Stimulated activated CD8-positive, alpha-beta memory T cell treated with anti-CD3 and anti-CD28 coated beads, Interleukin-15, amount 100 ng/mL, for 4 hours (primary cell): Measurements from ENCODE around the gene ZBTB20.

Source experiments
- DNase-seq, 2 donors: peaks; one replicate each; pipeline ENCODE4 v3.0.0-alpha.2; 2020; ENCODE audit warnings: low read depth in 2 of 2

ZBTB20 gene

DNA sequence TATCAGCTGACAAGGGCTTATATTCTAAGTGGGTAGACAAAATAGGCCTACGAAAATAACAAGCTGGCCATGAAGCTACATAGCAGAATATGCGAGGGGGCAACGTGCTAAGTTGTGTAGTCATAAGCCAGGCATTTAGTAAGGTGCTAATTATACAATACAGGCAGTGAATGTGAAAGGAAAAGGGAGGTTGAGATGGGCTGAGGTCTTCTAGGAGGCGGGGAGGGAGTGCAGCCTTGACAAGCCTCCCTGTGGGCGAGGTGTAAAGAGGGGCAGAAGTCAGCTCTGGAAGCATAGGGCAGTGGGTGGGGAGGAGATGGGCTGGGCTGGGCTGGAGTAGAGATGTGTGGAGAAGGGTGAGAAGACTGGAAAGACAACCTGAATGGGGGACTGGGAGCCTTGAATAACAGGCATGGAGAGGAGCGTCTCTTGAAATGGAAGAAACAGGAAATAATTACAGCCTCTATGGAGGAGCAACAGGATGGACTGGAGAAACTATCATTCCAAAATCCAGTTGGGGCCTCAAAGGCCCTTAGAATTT is 852.1 kb downstream of the ZBTB20 start:
- DNase-seq: peak; percentile 31 to 35

DNA sequence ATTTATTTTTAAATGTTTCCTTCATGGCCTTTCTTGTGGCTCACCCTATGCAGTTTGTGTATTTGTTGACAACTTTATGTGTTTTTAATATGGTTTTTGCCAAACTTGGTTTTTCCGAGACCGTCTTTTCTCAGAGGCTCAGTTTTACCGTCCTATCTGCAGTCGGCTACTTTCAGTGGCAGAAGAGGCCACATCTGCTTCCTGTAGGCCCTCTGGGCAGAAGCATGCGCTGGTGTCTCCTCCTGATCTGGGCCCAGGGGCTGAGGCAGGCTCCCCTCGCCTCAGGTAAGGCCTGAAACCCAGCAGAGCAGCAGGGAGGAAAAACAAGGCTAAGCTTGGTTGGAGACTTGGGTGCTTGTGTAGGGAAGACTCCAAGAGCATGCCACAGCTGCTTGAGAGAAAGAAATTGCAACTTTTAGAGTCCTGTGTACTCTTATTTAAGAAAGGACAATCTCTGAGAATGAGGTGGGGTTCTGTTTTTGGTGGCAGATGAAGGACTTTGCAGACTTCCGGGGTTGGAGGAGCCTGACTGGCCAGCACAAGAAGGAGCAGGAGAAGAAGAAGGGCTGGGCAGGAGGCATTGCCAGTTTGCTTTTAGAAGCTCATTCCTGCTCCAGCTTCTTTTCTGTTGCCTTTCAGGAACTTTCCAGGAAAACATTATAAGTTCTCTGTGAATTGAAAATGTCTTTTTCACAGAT is 853.1 kb downstream of the ZBTB20 start, which contains the start of gene TIGIT:
Gene TIGIT (plus strand): TSS at position 191 of the 698 bp plus-strand sequence. CDS start 34 bp downstream, at position 225.
- no peak for DNase-seq

DNA sequence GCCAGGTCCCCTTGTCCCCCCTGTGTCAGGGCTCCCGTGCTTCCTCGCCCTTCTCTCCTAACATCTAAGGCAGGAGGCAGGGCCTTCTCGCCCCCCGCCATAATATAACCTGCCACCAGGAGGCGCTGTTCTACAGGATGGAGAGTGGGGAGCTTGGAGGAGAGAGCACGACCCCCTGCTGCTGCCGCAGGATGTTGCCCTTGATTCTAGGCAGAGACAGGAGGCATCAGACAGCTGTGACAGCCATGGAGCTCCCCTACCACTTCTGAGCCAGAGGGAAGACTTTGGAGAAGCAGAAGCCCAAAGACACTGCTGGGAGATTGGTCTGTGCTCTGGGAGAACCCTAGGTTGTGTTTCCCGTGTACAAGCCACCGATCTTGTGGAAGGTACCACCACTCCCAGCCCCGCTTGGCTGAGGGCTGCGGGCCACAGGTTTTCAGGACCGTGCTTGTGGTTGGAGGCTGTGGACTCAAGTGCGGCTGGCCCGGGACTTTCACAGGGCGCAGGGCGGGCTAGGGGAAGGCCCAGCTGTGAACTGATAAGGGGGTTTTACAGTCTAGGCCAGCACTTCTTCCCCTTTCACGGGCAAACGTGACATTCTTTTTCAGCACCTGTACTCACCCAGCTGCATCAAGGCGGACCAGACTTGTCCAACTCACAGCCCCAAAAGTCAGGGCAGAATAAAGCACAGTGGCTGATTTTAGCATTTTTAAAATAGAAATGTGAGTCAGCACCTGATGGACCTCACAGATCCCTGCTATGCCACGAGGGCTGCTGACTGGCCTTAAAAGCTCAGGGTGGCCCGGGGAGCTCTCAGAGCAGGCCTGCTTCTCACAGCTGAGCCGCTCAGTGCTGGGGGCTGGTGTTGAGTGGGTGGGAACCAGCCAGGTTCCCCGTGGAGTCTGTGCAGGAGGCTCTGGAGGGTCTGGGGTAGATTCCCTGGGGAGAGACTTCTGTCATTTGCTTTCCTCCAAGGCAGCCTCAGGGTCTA is 855.9 kb downstream of the ZBTB20 start:
- peak; percentile 72 to 84 for DNase-seq

DNA sequence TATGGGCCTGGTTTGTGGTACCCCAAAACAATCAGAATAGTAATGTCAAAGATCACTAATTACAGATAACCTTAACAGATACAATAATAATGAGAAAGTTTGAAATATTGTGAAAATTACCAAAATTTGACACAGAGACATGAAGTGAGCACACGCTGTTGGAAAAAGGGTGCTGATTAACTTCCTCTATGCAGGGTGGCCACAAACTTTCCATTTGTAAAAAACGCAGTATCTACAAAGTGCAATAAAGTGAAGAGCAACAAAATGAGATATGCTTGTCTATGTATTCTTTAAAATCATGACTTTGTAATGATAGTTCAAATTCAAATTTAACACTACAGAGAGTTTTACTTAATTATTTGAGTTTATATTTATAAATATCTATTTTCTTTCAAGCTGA is 860.8 kb downstream of the ZBTB20 start:
- no peak for DNase-seq

DNA sequence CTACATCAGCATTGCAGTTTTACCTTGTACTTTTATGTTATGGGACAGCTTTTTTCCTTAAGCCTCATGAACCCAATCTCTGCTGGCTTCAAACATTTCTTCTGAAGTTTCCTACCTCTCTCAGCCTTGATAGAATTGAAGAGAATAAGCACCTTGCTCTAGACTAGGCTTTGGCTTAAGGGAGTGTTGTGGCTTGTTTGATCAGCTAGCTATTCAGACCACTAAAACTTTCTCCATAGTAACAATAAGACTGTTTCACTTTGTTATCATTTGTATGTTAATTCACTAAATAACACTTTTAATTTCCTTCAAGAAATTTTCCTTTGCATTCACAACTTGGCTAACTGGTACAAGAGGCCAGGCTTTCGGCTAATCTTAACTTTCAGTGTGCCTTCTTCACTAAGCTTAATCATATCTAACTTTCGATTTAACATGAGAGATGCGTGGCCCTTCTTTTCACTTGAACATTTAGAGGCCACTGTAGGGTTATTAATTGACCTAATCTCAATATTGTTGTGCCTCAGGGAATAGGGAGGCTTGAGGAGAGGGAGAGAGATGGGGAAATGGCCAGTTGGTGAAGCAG is 861.3 kb downstream of the ZBTB20 start:
- no peak for DNase-seq

DNA sequence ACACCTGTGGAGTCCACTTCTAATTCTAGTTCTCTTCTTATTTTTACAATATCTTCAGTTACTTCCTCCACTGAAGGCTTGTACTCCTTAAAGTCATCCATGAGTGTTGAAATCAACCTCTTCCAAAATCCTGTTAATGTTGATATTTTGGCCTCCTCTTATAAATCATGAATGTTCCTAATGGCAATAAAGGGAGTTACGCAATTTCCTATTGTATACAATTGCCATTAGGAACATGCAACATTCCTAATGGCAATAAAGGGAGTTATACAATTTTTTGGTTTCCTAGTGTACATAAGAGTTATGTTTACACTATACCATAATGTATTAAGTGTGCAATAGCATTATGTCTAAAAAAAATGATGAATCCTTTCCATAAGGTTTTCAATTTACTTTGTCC is 862.4 kb downstream of the ZBTB20 start:
- DNase-seq: no peak
